H1 (cell line): ENCODE data around the gene KCNQ2. TPM values are rescaled to one million over a fixed set of nuclear protein-coding genes. Genes with fewer than 3 reads are reported as not detected.

ENCODE experiments used
- CTCF ChIA-PET: fragments of 300-600 bp; sonication (Branson Sonifier 250); formaldehyde crosslinking; loops from one replicate; lab custom pipeline; 2021; ENCODE audit not compliant: partially characterized antibody; lab: Charles Lee
- POLR2A ChIA-PET: fragments of 300-600 bp; sonication (Branson Sonifier 250); formaldehyde crosslinking; loops from one replicate; lab custom pipeline; 2021; ENCODE audit warnings: inconsistent platforms; ENCODE audit not compliant: partially characterized antibody; lab: Charles Lee
- DNase-seq, 2 experiments: peaks; one replicate each; pipeline versions ENCODE4 v3.0.0 to v3.0.0-alpha.2; 2010 to 2022; ENCODE audit warnings: low spot score in 2 of 2, low read depth in 1 of 2, mixed read lengths in 1 of 2
- FAIRE-seq: peaks from 2 replicates; lab custom pipeline; 2011; peaks lifted over from hg19 to GRCh38; lab: Jason Lieb, UNC
- H2AFZ ChIP-seq: 2 replicates; pipeline ENCODE4 v1.8.1; 2012; ENCODE audit warnings: low read length, inconsistent platforms
- H2AK5ac ChIP-seq: 2 replicates; pipeline ENCODE4 v1.6.1; 2013; ENCODE audit warnings: low read depth, low read length
- H2BK120ac ChIP-seq: replicated peaks from 2 replicates; pipeline ENCODE3; 2013; ENCODE audit warnings: low read depth, low read length, inconsistent platforms
- H2BK12ac ChIP-seq: 2 replicates; pipeline ENCODE4 v1.6.1; 2013; ENCODE audit warnings: low read depth, low read length
- H2BK15ac ChIP-seq: 2 replicates; pipeline ENCODE4 v1.6.1; 2013; ENCODE audit warnings: low read length
- H2BK20ac ChIP-seq: 2 replicates; pipeline ENCODE4 v1.6.1; 2013; ENCODE audit warnings: low read length
- H2BK5ac ChIP-seq: 2 replicates; pipeline ENCODE4 v1.6.1; 2013; ENCODE audit warnings: low read depth, low read length
- H3K14ac ChIP-seq: 2 replicates; pipeline ENCODE4 v1.6.1; 2013; ENCODE audit warnings: inconsistent platforms; ENCODE audit not compliant: insufficient read length
- H3K18ac ChIP-seq: 2 replicates; pipeline ENCODE4 v1.6.1; 2013; ENCODE audit warnings: low read length; ENCODE audit errors: extremely low read depth
- H3K23ac ChIP-seq: 2 replicates; pipeline ENCODE4 v1.6.1; 2013; ENCODE audit warnings: inconsistent platforms; ENCODE audit not compliant: insufficient read length
- H3K23me2 ChIP-seq: 2 replicates; pipeline ENCODE4 v1.6.1; 2013; ENCODE audit warnings: low read depth, low read length
- H3K27ac ChIP-seq: 2 replicates; pipeline ENCODE4 v1.6.1; 2011; ENCODE audit warnings: low read depth, low read length, inconsistent platforms
- H3K27me3 ChIP-seq, 4 experiments: replicated peaks in 1 of 4; 1 replicate in 1 of 4; 2 replicates in 3 of 4; pipeline versions ENCODE4 v1.6.1 to v1.8.1; 2011 to 2013; ENCODE audit warnings: low read length in 3 of 4, mild to moderate bottlenecking in 3 of 4, inconsistent platforms in 2 of 4, mixed read lengths in 2 of 4, moderate library complexity in 1 of 4; ENCODE audit not compliant: control insufficient read depth in 3 of 4, insufficient read depth in 3 of 4; ENCODE audit errors: extremely low read depth in 1 of 4
- H3K36me3 ChIP-seq, 4 experiments: 2 replicates each; pipeline versions ENCODE4 v1.6.1 to v1.8.1; 2011 to 2013; ENCODE audit warnings: mild to moderate bottlenecking in 4 of 4, low read length in 3 of 4, moderate library complexity in 2 of 4, control low read depth in 1 of 4, inconsistent platforms in 1 of 4; ENCODE audit not compliant: insufficient read depth in 4 of 4, control insufficient read depth in 2 of 4
- H3K4ac ChIP-seq: replicated peaks from 2 replicates; pipeline ENCODE3; 2013; ENCODE audit warnings: low read length, low read depth, mixed read lengths, inconsistent platforms; ENCODE audit not compliant: insufficient read length
- H3K4me1 ChIP-seq, 4 experiments: replicated peaks in 1 of 4; 1 replicate in 1 of 4; 2 replicates in 3 of 4; pipeline versions ENCODE4 v1.6.1 to v1.8.1; 2011 to 2013; ENCODE audit warnings: low read length in 3 of 4, inconsistent platforms in 2 of 4, mixed read lengths in 1 of 4; ENCODE audit not compliant: insufficient read depth in 4 of 4, control insufficient read depth in 3 of 4
- H3K4me2 ChIP-seq, 2 experiments: 2 replicates each; pipeline versions ENCODE4 v1.6.1 to v1.8.1; 2011 to 2013; ENCODE audit warnings: low read depth in 2 of 2, low read length in 2 of 2, control low read depth in 1 of 2, inconsistent platforms in 1 of 2, mild to moderate bottlenecking in 1 of 2; ENCODE audit not compliant: insufficient read depth in 1 of 2
- H3K4me3 ChIP-seq, 4 experiments: fragments of 200-600, 300-600 bp in 1 of 4; sonication (generic), shearing (Covaris generic), sonication (Bioruptor Twin) in 1 of 4; 2 replicates each; pipeline versions ENCODE4 v1.5.1 to v1.8.1; 2011 to 2016; ENCODE audit warnings: low read length in 4 of 4, low read depth in 3 of 4, control low read depth in 2 of 4, inconsistent platforms in 2 of 4, mild to moderate bottlenecking in 2 of 4, mixed read lengths in 1 of 4, moderate library complexity in 1 of 4; ENCODE audit not compliant: insufficient read depth in 2 of 4; ENCODE audit errors: extremely low read depth in 1 of 4
- H3K56ac ChIP-seq: replicated peaks from 2 replicates; pipeline ENCODE3; 2013; ENCODE audit warnings: low read depth, mild to moderate bottlenecking, mixed read lengths, low read length, inconsistent platforms; ENCODE audit not compliant: insufficient read length
- H3K79me1 ChIP-seq: 2 replicates; pipeline ENCODE4 v1.6.1; 2013; ENCODE audit warnings: low read depth, low read length, control low read depth
- H3K79me2 ChIP-seq, 2 experiments: 2 replicates each; pipeline versions ENCODE4 v1.6.1 to v1.8.1; 2012 to 2013; ENCODE audit warnings: low read length in 2 of 2, mild to moderate bottlenecking in 2 of 2, inconsistent platforms in 1 of 2; ENCODE audit not compliant: insufficient read depth in 2 of 2, control insufficient read depth in 1 of 2
- H3K9ac ChIP-seq, 4 experiments: replicated peaks in 1 of 4; 1 replicate in 1 of 4; 2 replicates in 3 of 4; pipeline versions ENCODE4 v1.6.1 to v1.8.1; 2011 to 2013; ENCODE audit warnings: low read depth in 3 of 4, low read length in 3 of 4, control low read depth in 2 of 4, mild to moderate bottlenecking in 2 of 4, moderate library complexity in 2 of 4, inconsistent platforms in 1 of 4; ENCODE audit errors: extremely low read depth in 1 of 4
- H3K9me3 ChIP-seq, 2 experiments: 2 replicates each; pipeline versions ENCODE4 v1.6.1 to v1.8.1; 2012 to 2013; ENCODE audit warnings: mild to moderate bottlenecking in 2 of 2, moderate library complexity in 2 of 2, control low read depth in 1 of 2, inconsistent platforms in 1 of 2, low read depth in 1 of 2, low read length in 1 of 2, mixed read lengths in 1 of 2; ENCODE audit not compliant: insufficient read depth in 2 of 2
- H4K20me1 ChIP-seq, 2 experiments: replicated peaks in 1 of 2; 2 replicates each; pipeline versions ENCODE3 to v1.8.1; 2011 to 2013; ENCODE audit warnings: inconsistent platforms in 2 of 2, low read length in 2 of 2, mild to moderate bottlenecking in 1 of 2; ENCODE audit not compliant: insufficient read depth in 2 of 2, control insufficient read depth in 1 of 2
- H4K5ac ChIP-seq: 2 replicates; pipeline ENCODE4 v1.6.1; 2013; ENCODE audit warnings: low read length, low read depth, mixed read lengths, inconsistent platforms; ENCODE audit not compliant: insufficient read length
- H4K8ac ChIP-seq: 2 replicates; pipeline ENCODE4 v1.8.0; 2013; ENCODE audit warnings: mild to moderate bottlenecking, moderate library complexity, low read length, inconsistent platforms; ENCODE audit not compliant: insufficient read depth; ENCODE audit errors: extremely low read depth
- H4K91ac ChIP-seq: replicated peaks from 2 replicates; pipeline ENCODE3; 2013; ENCODE audit warnings: low read length, mixed read lengths, inconsistent platforms; ENCODE audit not compliant: insufficient read length
- ASH2L ChIP-seq: fragments of 200-600, 300-600 bp; sonication (generic); IDR thresholded peaks from one replicate; pipeline ENCODE4 v1.7.1; 2017; ENCODE audit warnings: low read length
- BCL11A ChIP-seq, 2 experiments: IDR thresholded peaks; one replicate each; pipeline ENCODE4 v1.6.1; 2011; ENCODE audit warnings: low read depth in 2 of 2, low read length in 2 of 2, mild to moderate bottlenecking in 2 of 2
- HDAC2 ChIP-seq, 2 experiments: fragments of 300-600 bp in 1 of 2; sonication (generic) in 1 of 2; IDR thresholded peaks; 2 replicates each; pipeline ENCODE4 v1.6.1; 2011 to 2012; ENCODE audit warnings: low read depth in 2 of 2, low read length in 2 of 2, mild to moderate bottlenecking in 2 of 2, moderate library complexity in 2 of 2, borderline replicate concordance in 1 of 2, inconsistent platforms in 1 of 2
- RAD21 ChIP-seq, 2 experiments: IDR thresholded peaks in 1 of 2; conservative IDR thresholded peaks in 1 of 2; 2 replicates each; pipeline ENCODE4 v1.6.1; 2011; ENCODE audit warnings: low read depth in 2 of 2, low read length in 2 of 2, improper control_type of control experiment in 1 of 2, inconsistent platforms in 1 of 2, mild to moderate bottlenecking in 1 of 2, moderate library complexity in 1 of 2
- SP4 ChIP-seq: IDR thresholded peaks from 2 replicates; pipeline ENCODE4 v1.6.1; 2012; ENCODE audit warnings: low read length, inconsistent platforms
- TAF7 ChIP-seq: optimal IDR thresholded peaks from 2 replicates; pipeline ENCODE3; 2011; ENCODE audit warnings: low read depth, mild to moderate bottlenecking, inconsistent platforms, low read length, moderate library complexity, borderline replicate concordance
- USF2 ChIP-seq: IDR thresholded peaks from 2 replicates; pipeline ENCODE4 v1.6.1; 2011; ENCODE audit warnings: low read length, improper control_type of control experiment
- WGBS, 2 experiments: shearing (Covaris generic) in 1 of 2; methylation state at CpG; one replicate each; pipeline versions ENCODE4 v1.1.6 to v1.1.7; 2013 to 2015; ENCODE audit warnings: low lambda C conversion rate in 2 of 2, mixed read lengths in 2 of 2, inconsistent platforms in 1 of 2, low coverage in 1 of 2, missing lambda C conversion rate in 1 of 2; ENCODE audit not compliant: insufficient replicate concordance in 2 of 2, insufficient coverage in 1 of 2, insufficient read length in 1 of 2; ENCODE audit errors: extremely low coverage in 1 of 2, missing lambda C conversion rate in 1 of 2; 5-methylcytosine and 5-hydroxymethylcytosine counted together
- polyA plus RNA-seq, 7 experiments: library from polyadenylated mRNA; depleted of rRNA in 3 of 7; stranded (reverse) in 5 of 7; unstranded in 2 of 7; fragments of >200 nt in 5 of 7; fragments of 200-250 nt in 2 of 7; gene quantifications; 1 replicate in 5 of 7; 2 replicates in 1 of 7; 4 replicates in 1 of 7; pipeline versions ENCODE4 v1.2.1 to v1.2.3, GENCODE V29; 2011 to 2013; ENCODE audit warnings: missing spikeins in 2 of 7, mixed read lengths in 2 of 7
- total RNA-seq: library from RNA; stranded (reverse); fragmentation: NEBNext Ultra II Directional; extraction: Animal tissue kit (Norgen Biotek cat#: 25700); gene quantifications from 2 replicates; pipeline ENCODE4 v1.2.1, GENCODE V29; 2021

KCNQ2 gene
- total and polyA plus RNA-seq, 2 of the 8 experiments (the other 6 are each of a cell fraction or from before 2014, with no cell fraction given): 82.6 to 243 TPM

GRCh38 chr20:63364801-63365585 lies 107.5 kb downstream of the KCNQ2 start:
- 90% methylated on average over 14 of the region's 20 CpGs; no CpG with 5 or more reads in 1 of the 2 experiments for WGBS, 2 experiments

More at GRCh38 chr20:63364801-63365585, 107.5 kb downstream of the KCNQ2 start:
- Histone ChIP-seq H2AFZ (no peak overlapping the region), H3K36me3 (no peaks in the 10 kb centered on the region), H3K23ac (no peak overlapping the region), H2AK5ac (no peak overlapping the region), H4K8ac (no peak overlapping the region), H2BK12ac (peak overlapping the region; percentile 84; the same call in 1 of the 2 replicates), H2BK5ac (no peak overlapping the region), H3K18ac (no peak overlapping the region; the same call in 1 of the 2 replicates), H3K27ac (no peak overlapping the region), H3K23me2 (peaks cover 13% of the 10 kb centered on the region; the same call in 1 of the 2 replicates), H3K4me2 (no peak overlapping the region), H4K5ac (no peak overlapping the region), H2BK120ac (no peak overlapping the region), H2BK15ac (no peak overlapping the region; the same call in 1 of the 2 replicates), H4K91ac (peak overlapping the region; percentile 65), H3K56ac (no peak overlapping the region), H3K79me1 (peaks cover 2% of the 10 kb centered on the region; the same call in 1 of the 2 replicates), H4K20me1 (no peaks in the 10 kb centered on the region), H3K9me3 (no peaks in the 10 kb centered on the region), H3K4ac (peak overlapping the region; percentile 38), H2BK20ac (no peak overlapping the region), H3K27me3 (peaks cover 0 to 29% (median 18%) of the 10 kb centered on the region in 4 experiments; a peak in 6 of 7 replicates), H3K79me2 (no peaks in the 10 kb centered on the region), H3K4me3 (no peak overlapping the region), H3K14ac (no peak overlapping the region), H3K4me1 (peaks cover 0 to 19% (median 14%) of the 10 kb centered on the region in 4 experiments; a peak in 6 of 7 replicates), H3K9ac (no peak overlapping the region)
- DNase-seq (no peak), FAIRE-seq (no peak)
- TF ChIP-seq RAD21 (IDR thresholded peaks at IDR 0.05 in 1 of 2, conservative IDR thresholded peaks at IDR 0.05 in 1 of 2; ENCODE audit: low read depth in 2 of 2, low read length in 2 of 2) (no peak), ASH2L (no peak), USF2 (no peak), SP4 (no peak), BCL11A (IDR thresholded peaks at IDR 0.05; ENCODE audit: low read depth in 2 of 2, low read length in 2 of 2) (no peak), TAF7 (no peak), HDAC2 (IDR thresholded peaks at IDR 0.05; ENCODE audit: borderline replicate concordance in 1 of 2, low read depth in 2 of 2, low read length in 2 of 2) (no peak)
- ChIA-PET CTCF (interaction anchor here (0.7 to 8.1 kb wide), 5 partner anchors 15 to 608 kb away, joined by 3 to 85 read pairs (median 3); no protein-coding TSS in a partner anchor), POLR2A (no interaction called here)
